Esophagus squamous epithelium (tissue), 5 donors: Measurements from ENCODE around the gene ATP2A2. TPM values are rescaled to one million over a fixed set of nuclear protein-coding genes. Genes with fewer than 3 reads are reported as not detected.
A peak's percentile ranks its signal among the peaks of the same experiment; 100 is the strongest.
"Not testable (repeated sequence)": the region's sequence is repeated elsewhere in the genome, so short reads cannot be mapped to it uniquely, and the experiment has no call there.

ENCODE experiments used
- DNase-seq: peaks from one replicate; lab custom pipeline; 2025; lab: John Stamatoyannopoulos, UW
- H3K27ac ChIP-seq, 4 donors: fragments of 200-600 bp; sonication (generic); one replicate each; pipeline ENCODE4 v1.5.1; 2016 to 2019; ENCODE audit warnings: mild to moderate bottlenecking in 1 of 4
- H3K27me3 ChIP-seq, 4 donors: fragments of 200-600 bp; sonication (generic); 1 replicate in 3 of 4; 2 replicates in 1 of 4; pipeline versions ENCODE4 v1.5.1 to v1.6.0; 2017 to 2021; ENCODE audit warnings: antibody characterized with exemption in 1 of 4
- H3K36me3 ChIP-seq, 3 donors: fragments of 200-600 bp; sonication (generic); one replicate each; pipeline ENCODE4 v1.5.1; 2016 to 2019
- H3K4me1 ChIP-seq, 3 donors: fragments of 200-600 bp; sonication (generic); one replicate each; pipeline ENCODE4 v1.5.1; 2017 to 2019
- H3K4me3 ChIP-seq, 4 donors: fragments of 200-600 bp; sonication (generic); 1 replicate in 3 of 4; 2 replicates in 1 of 4; pipeline ENCODE4 v1.5.1; 2016 to 2019; ENCODE audit warnings: mild to moderate bottlenecking in 2 of 4, moderate library complexity in 1 of 4
- H3K9me3 ChIP-seq, 3 donors: fragments of 200-600 bp; sonication (generic); one replicate each; pipeline ENCODE4 v1.5.1; 2016 to 2019
- POLR2A ChIP-seq, 4 donors: fragments of 450-650 bp; IDR thresholded peaks; one replicate each; pipeline ENCODE4 v1.6.1; 2017; ENCODE audit warnings: antibody characterized with exemption in 4 of 4, mild to moderate bottlenecking in 4 of 4, moderate library complexity in 3 of 4
- WGBS, 2 donors: methylation state at CpG; one replicate each; pipeline ENCODE4 v1.1.5; 2018; 5-methylcytosine and 5-hydroxymethylcytosine counted together
- intact Hi-C: fragments of 100-400 bp; cut with DNase I; formaldehyde crosslinking; loops from one replicate; pipeline ENCODE4 v1.15.0; 2022
- total RNA-seq, 4 donors: library from RNA; depleted of rRNA; stranded (reverse); fragments of >200 nt; gene quantifications; one replicate each; pipeline ENCODE4 v1.1.0, GENCODE V29; 2016
- TF ChIP-seq, protein P1 (sequence below), 6 experiments: fragments of 450-650 bp in 4 of 6; fragments of 200-600 bp in 2 of 6; sonication (generic) in 2 of 6; IDR thresholded peaks; one replicate each; pipeline ENCODE4 v1.5.1; 2016 to 2019; ENCODE audit warnings: antibody characterized with exemption in 6 of 6, mild to moderate bottlenecking in 4 of 6, moderate library complexity in 4 of 6
- donor health status: DM: yes; HTN: yes; CAD: no.

The ATP2A2 gene
- total RNA-seq, 4 donors from 2014 or later: 147 to 263 (median 177) TPM

GRCh38 chr12:110251381-110251780 lies 29.7 kb upstream of the ATP2A2 start:
- Histone ChIP-seq H3K27ac (no peak overlapping the region), H3K4me1 (peaks cover 32 to 55% (median 42%) of the 10 kb centered on the region in 3 donors), H3K9me3 (no peaks in the 10 kb centered on the region), H3K27me3 (no peaks in the 10 kb centered on the region), H3K4me3 (no peak overlapping the region), H3K36me3 (no peaks in the 10 kb centered on the region)
- no peak for DNase-seq
- WGBS, 2 donors: 85 to 92% methylated on average over 7 of the region's 7 CpGs
- TF ChIP-seq, protein P1, sequence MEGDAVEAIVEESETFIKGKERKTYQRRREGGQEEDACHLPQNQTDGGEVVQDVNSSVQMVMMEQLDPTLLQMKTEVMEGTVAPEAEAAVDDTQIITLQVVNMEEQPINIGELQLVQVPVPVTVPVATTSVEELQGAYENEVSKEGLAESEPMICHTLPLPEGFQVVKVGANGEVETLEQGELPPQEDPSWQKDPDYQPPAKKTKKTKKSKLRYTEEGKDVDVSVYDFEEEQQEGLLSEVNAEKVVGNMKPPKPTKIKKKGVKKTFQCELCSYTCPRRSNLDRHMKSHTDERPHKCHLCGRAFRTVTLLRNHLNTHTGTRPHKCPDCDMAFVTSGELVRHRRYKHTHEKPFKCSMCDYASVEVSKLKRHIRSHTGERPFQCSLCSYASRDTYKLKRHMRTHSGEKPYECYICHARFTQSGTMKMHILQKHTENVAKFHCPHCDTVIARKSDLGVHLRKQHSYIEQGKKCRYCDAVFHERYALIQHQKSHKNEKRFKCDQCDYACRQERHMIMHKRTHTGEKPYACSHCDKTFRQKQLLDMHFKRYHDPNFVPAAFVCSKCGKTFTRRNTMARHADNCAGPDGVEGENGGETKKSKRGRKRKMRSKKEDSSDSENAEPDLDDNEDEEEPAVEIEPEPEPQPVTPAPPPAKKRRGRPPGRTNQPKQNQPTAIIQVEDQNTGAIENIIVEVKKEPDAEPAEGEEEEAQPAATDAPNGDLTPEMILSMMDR (IDR thresholded peaks at IDR 0.05): no peak
- no peak for TF ChIP-seq POLR2A (IDR thresholded peaks at IDR 0.05)
- intact Hi-C loops: no loop called here

DNA sequence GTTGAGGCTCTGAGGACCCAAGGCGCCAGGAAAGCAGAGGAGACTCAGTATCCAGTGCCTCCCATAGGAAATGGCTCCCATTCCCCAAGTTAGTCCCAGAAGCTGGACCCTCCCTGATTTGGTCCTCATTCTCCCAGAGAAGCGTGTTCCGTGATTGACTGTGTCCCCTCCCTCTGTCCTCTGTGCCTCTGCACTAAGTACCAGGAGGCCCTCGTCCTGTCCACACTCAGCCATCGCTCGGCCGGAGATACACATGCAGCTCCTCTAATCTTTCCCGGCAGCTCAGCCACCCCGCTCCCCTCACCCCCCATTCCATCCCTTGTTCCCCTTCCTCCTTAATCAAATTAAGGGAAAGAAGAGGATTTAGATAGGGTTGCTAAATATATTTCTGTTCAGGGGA lies 28.3 kb upstream of the ATP2A2 start:
- TF ChIP-seq, protein P1 (IDR thresholded peaks at IDR 0.05): no peak
- TF ChIP-seq POLR2A (IDR thresholded peaks at IDR 0.05): no peak
- peak overlapping the region in 3 of 4 donors; percentile 33 to 70 (median 54) for H3K27ac ChIP-seq
- peaks cover 23 to 44% (median 29%) of the 10 kb centered on the region in 3 donors for H3K4me1 ChIP-seq
- 90% methylated on average over 5 to 8 of the region's 9 CpGs for WGBS, 2 donors
- intact Hi-C loops: no loop called here
- H3K9me3 ChIP-seq: no peaks in the 10 kb centered on the region
- no peak for DNase-seq
- H3K4me3 ChIP-seq: no peak overlapping the region
- no peaks in the 10 kb centered on the region for H3K36me3 ChIP-seq
- H3K27me3 ChIP-seq: no peaks in the 10 kb centered on the region

DNA sequence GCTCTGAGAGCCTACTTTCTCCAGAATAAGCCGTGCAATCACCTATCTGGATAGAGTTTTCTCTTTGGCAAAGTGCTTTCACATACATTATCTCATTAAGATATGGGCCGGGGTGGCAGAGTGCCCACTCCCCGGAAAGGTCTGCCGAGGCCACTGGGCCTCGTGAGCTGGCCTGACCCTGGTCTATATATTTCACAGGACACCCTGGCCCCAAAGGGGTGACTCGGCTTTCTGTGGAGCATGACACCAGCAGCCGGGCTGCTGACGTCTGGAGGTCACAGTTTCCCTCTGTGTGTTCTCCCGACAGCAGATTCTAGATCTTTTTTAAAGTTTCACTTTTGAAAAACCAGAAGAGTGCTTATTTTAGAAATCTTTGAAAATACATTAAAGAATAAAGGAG lies 27.9 kb upstream of the ATP2A2 start:
- no peaks in the 10 kb centered on the region for H3K27me3 ChIP-seq
- peak overlapping the region in 3 of 4 donors; percentile 33 to 70 (median 54) for H3K27ac ChIP-seq
- WGBS, 2 donors: 66 to 71% methylated on average over 9 of the region's 9 CpGs
- H3K4me1 ChIP-seq: peaks cover 19 to 40% (median 27%) of the 10 kb centered on the region in 3 donors
- H3K4me3 ChIP-seq: no peak overlapping the region
- H3K36me3 ChIP-seq: no peaks in the 10 kb centered on the region
- DNase-seq: no peak
- TF ChIP-seq, protein P1 (IDR thresholded peaks at IDR 0.05): no peak
- intact Hi-C loops: no loop called here
- H3K9me3 ChIP-seq: no peaks in the 10 kb centered on the region

DNA sequence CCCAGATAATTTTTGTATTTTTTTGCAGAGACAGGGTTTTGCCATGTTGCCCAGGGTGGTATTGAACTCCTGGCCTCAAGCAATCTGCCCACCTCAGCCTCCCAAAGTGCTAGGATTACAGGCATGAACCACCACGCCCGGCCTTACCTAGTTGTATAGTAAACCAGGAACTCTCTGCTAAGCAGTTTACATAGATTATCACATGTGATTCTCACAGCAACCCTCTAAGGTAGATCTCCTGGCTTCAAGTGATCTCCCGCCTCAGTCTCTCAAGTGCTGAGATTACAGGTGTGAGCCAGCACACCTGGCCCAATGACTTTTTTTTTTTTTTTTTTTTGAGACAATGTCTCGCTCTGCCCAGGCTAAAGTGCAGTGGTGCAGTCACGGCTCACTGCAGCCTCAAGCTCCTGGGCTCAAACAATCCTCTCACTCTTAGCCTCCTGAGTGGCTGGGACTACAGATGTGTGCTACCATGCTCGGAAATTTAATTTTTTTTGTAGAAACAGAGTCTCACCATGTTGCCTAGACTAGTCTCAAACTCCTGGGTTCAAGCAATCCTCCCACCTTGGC lies 26.0 kb upstream of the ATP2A2 start:
- no peak for DNase-seq
- H3K27me3 ChIP-seq: no peaks in the 10 kb centered on the region
- no peak overlapping the region for H3K4me3 ChIP-seq
- no peaks in the 10 kb centered on the region for H3K36me3 ChIP-seq
- no peaks in the 10 kb centered on the region for H3K9me3 ChIP-seq
- no peak for TF ChIP-seq POLR2A (IDR thresholded peaks at IDR 0.05)
- TF ChIP-seq, protein P1 (IDR thresholded peaks at IDR 0.05): no peak
- intact Hi-C loops: no loop called here
- H3K4me1 ChIP-seq: peaks cover 5 to 21% (median 9%) of the 10 kb centered on the region in 3 donors
- WGBS, 2 donors: 87 to 93% methylated on average over 6 of the region's 6 CpGs
- no peak overlapping the region for H3K27ac ChIP-seq

DNA sequence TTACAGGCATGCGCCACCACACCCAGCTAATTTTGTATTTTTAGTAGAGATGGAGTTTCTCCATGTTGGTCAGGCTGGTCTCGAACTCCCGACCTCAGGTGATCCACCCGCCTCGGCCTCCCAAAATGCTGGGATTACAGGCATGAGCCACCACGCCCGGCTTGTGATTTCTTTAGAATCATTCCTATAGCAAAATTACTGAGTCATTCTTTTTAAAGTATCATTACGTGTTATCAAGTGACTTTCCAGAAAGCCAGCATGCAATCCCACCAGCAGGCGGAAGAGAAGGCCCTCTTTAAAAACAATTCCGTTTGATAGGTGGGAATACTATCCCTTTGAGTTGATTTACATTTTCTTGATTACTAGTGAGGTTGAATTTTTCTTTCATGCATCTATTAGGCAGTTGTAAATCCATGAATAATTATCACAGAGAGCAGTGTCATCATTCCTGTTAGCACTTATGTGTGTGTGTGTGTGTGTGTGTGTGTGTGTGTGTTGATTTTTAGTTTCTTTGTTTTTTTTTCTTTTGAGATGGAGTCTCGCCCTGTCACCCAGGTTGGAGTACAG lies 25.1 kb upstream of the ATP2A2 start:
- DNase-seq, H3K36me3 ChIP-seq, H3K4me3 ChIP-seq, H3K9me3 ChIP-seq, intact Hi-C loops, H3K27me3 ChIP-seq: not testable (repeated sequence)
- peak overlapping the region in 3 of 4 donors; percentile 19 to 71 (median 21) for H3K27ac ChIP-seq
- WGBS, 2 donors: 90 to 95% methylated on average over 10 of the region's 11 CpGs
- peaks cover 2 to 12% (median 4%) of the 10 kb centered on the region in 3 donors for H3K4me1 ChIP-seq
